Inflammatory macrophage treated with lipopolysaccharide for 1 hour (primary cell): ENCODE measurements around the gene TMEM123.
"Not testable (repeated sequence)": the region's sequence is repeated elsewhere in the genome, so short reads cannot be mapped to it uniquely, and the experiment has no call there.

ENCODE experiments used
- DNase-seq, 2 donors: peaks; one replicate each; pipeline ENCODE4 v3.0.0-alpha.2; 2020 to 2022

The TMEM123 gene

GRCh38 chr11:102448869-102449224 lies 3.7 kb downstream of the TMEM123 start:
- peak in 1 of 2 donors; percentile 55 for DNase-seq

GRCh38 chr11:102447941-102448868 lies 4.4 kb downstream of the TMEM123 start:
- DNase-seq: no peak

DNA sequence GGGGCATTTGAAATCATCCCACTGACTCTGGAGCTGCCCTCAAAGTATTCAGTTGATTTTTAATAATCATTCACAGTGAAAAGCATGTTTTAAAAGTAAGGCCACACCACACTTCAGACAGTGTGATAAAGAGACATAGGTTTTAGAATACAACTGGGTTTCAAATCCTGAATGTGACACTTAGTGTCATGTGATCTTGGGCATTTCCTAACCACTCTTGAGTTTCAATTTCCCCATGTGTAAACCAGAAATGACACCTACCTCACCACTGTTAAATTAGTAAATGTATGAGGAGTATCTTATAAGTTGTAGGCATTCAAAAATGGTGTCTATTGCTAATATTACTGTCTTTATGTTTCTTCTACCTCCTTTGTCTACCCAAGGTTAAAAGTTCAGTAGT lies 5.4 kb downstream of the TMEM123 start:
- peak; percentile 85 to 90 for DNase-seq

- DNase-seq: no peak
These were observed 6.0 kb downstream of the TMEM123 start for GRCh38 chr11:102446606-102447005.

GRCh38 chr11:102444693-102445092 lies 7.9 kb downstream of the TMEM123 start:
- not testable (repeated sequence) for DNase-seq

GRCh38 chr11:102444142-102444541 lies 8.4 kb downstream of the TMEM123 start:
- DNase-seq: not testable (repeated sequence)

GRCh38 chr11:102439063-102439363 lies 13.6 kb downstream of the TMEM123 start:
- not testable (repeated sequence) for DNase-seq

DNA sequence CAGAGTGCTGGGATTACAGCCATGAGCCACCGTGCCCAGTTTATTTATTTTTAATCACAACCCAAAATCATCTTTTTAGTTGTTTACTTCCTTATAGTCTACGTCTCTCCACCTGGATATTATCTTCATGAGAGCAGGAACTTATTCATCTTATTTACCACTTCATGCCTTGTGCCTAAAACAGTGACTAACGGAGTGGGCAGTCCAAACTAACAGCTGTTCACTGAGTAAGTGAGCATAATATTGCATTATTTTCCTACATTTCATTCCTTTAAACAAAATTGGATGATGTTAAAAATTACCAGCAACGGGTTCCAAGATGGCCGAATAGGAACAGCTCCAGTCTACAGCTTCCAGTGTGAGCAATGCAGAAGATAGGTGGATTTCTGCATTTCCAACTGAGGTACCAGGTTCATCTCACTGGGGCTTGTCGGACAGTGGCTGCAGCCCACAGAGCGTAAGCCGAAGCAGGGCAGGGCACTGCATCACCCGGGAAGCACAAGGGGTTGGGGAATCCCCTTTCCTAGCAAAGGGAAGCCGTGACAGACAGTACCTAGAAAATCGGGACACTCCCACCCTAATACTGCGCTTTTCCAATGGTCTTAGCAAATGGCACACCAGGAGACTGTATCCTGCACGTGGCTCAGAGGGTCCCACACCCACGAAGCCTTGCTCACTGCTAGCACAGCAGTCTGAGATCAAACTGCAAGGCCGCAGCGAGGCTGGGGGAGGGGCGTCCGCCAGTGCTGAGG lies 14.1 kb downstream of the TMEM123 start:
- no peak for DNase-seq

- DNase-seq: no peak
These were observed 14.8 kb downstream of the TMEM123 start for GRCh38 chr11:102437727-102438126.

- peak; percentile 57 to 90 for DNase-seq
These were observed 15.6 kb downstream of the TMEM123 start for GRCh38 chr11:102436976-102437375.

DNA sequence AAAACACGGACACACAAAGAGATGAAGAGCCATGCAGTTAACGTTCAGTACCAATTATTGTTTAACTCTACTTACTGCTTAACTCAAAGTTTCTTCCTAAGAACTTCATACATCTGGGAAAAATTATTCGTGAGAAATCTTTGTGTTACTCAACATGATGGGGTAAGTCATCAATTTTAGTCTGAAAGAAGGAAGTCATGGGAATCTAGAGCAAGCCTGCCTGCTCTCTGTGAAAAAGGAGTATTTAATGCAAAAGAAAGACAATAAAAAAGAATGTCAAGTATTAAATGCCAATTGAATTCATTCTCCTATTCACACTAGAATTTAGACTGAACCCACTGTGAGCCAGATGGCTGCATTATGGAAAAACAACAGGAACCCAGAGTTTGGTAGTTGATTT lies 16.0 kb downstream of the TMEM123 start:
- peak; percentile 81 to 85 for DNase-seq

DNA sequence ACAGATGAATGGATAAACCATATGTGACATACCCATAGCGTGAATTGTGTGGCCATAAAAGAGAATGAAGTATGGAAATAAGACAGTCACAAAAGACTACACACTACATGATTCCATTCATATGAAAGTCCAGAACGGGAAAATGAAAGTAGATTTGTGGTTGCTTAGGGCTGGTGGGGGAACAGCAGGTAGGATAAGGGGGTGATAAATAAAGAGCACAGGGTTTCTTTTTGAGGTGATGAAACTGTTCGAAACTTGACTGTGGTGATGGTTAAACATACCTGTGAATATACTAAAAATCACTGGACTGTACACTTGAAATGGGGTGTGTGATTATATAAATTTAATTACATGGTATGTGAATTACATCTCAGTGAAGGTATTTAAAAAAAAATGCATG lies 16.9 kb downstream of the TMEM123 start:
- DNase-seq: no peak

DNA sequence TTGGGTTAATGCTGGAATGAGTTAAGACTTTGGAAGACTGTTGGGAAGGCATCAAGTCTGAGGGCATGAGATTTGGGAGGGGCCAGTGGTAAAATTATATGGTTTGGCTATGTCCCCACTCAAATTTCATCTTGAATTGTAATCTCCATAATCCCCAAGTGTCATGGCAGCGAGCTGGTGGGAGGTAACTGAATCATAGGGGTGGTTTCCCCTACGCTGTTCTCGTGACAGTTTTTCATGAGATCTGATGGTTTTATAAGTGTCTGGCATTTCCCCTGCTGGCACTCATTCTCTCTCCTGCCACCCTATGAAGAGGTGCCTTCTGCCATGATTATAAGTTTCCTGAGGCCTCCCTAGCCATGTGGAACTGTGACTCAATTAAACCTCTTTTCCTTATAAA lies 19.0 kb downstream of the TMEM123 start:
- peak in 1 of 2 donors; percentile 55 for DNase-seq

DNA sequence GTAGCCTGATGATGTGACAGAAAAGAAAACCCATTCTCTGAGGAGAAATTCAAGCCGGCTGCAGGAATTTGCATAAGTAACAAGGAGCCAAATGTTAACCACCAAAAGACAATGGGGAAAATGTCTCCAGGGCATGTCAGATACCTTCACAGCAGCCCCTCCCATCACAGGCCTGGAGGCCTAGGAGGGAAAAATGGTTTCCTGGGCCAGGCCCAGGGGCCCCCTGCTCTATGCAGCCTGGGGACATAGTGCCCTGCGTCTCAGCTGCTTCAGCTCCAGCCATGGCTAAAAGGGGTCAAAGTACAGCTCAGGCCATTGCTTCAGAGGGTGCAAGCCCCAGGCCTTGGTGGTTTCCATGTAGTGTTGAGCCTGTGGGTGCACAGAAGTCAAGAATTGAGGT lies 20.0 kb downstream of the TMEM123 start:
- not testable (repeated sequence) for DNase-seq

- no peak for DNase-seq
These were observed 21.2 kb downstream of the TMEM123 start for GRCh38 chr11:102431404-102431803.

GRCh38 chr11:102430158-102430836 lies 22.3 kb downstream of the TMEM123 start:
- no peak for DNase-seq

- no peak for DNase-seq
These were observed 22.9 kb downstream of the TMEM123 start for GRCh38 chr11:102429691-102430090.

DNA sequence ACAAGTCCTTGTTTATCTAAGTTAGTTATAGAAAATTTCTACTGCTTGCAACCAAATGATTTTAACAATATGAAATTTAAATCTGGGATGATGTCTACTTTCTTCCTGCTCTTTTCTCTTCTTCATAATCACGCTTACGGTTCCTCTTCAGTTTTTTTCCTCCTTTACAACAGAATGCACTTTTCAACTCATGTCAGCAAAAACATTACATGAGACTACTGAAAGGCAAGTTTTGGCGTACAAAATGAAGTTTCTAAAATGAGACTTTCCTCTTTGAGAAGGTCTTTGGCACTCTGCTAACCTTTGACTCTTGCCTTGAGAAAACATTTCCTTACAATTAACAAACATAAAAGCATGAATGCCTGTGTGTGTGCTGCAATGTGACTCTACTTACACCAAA lies 23.3 kb downstream of the TMEM123 start:
- DNase-seq: no peak

DNA sequence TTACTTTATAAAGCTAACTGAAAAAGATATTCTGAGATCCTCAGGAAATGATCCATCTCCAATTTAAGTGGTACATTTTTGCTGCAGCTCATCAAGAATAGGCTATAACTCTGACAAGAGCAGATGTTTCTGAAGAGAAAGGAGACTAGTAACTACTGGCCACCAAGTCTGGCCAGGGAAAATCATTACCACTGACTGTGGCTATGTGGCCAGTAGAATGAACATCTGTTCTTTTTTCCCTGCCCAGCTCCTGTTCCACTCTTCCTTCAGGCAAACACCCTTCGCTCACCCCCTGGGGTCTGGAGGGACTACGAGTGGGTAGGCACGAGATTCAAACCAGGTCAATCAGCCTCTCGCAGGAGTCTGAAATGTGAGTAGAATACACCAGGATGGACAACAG lies 23.9 kb downstream of the TMEM123 start:
- no peak for DNase-seq

DNA sequence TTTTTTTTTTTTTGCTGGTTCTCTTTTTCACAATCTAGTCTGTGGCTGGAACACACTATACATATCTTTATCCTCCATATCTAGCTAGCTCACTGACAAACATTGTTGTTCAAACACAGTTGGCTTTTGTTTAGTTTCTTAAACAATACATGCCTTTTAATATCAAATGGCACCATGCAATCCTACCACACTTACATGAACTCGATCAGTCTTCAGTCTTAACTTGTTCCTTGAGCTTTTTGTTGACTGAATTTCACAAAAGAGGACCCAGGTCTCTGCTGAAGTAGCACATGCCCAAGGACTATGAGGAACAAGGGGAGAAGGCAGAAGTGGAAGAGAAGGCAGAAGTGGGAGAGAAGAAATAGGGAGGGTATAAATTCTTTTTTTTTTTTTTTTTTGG lies 25.5 kb downstream of the TMEM123 start:
- DNase-seq: peak in 1 of 2 donors; percentile 42

DNA sequence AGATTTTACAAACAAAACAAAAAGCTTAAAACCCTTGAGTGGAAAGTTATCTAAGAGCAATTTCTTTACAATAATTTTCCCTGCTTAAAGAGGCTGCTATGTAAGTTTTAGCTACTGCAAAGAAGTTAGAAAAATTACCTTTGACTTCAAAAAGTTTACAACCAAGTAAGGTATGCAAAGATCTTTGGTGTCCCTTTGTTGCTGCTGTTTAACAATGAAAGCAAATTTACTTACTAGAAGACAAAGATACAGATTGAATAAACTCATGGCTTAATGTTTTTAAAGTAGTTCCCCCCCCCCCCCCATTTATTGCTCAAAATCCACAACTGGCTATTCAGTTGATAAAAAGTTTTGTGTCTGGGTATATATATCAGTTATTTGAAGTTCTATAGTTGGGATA lies 26.0 kb downstream of the TMEM123 start:
- DNase-seq: no peak

DNA sequence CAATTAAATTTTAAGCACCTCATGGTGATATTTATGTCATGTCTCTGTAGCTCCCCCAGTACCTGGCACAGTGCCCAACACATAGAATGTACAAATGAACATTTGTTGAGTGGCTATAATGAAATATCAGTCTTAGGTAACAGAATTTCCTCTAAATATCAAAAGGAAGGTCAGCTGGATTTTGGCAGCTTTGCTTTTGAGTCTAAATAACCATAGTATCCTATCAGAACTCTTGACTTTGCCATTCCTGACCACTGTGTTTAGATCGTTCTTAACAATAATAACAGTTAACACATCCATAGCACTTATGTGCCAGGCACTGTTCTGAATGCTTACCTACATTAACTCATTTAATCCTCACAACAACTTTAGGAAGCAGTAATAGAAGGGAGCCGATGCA lies 26.6 kb downstream of the TMEM123 start:
- DNase-seq: no peak

GRCh38 chr11:102423936-102424335 lies 28.6 kb downstream of the TMEM123 start:
- no peak for DNase-seq
